NCI-H524 treated with DMSO at 0.1 percent for 48 hours (cell line): ENCODE results near the gene NEK7.

Experiments used
- DNase-seq: peaks from one replicate; lab custom pipeline; 2025; lab: John Stamatoyannopoulos, UW

NEK7 gene

GRCh38 chr1:198255784-198256183 lies 99.0 kb downstream of the NEK7 start:
- no peak for DNase-seq

GRCh38 chr1:198258491-198258890 lies 101.7 kb downstream of the NEK7 start:
- DNase-seq, result no peak

- no peak for DNase-seq
Observed at GRCh38 chr1:198259333-198260074, 102.7 kb downstream of the NEK7 start.

GRCh38 chr1:198261886-198262285 lies 105.1 kb downstream of the NEK7 start:
- no peak for DNase-seq

GRCh38 chr1:198263186-198263585 lies 106.4 kb downstream of the NEK7 start:
- no peak for DNase-seq

- DNase-seq, result no peak
Observed at GRCh38 chr1:198264282-198264681, 107.5 kb downstream of the NEK7 start.

GRCh38 chr1:198265073-198265661 lies 108.4 kb downstream of the NEK7 start:
- DNase-seq, result no peak

- DNase-seq, result no peak
Observed at GRCh38 chr1:198267056-198267455, 110.3 kb downstream of the NEK7 start.

GRCh38 chr1:198267921-198268320 lies 111.1 kb downstream of the NEK7 start:
- DNase-seq, result no peak

- DNase-seq, result no peak
Observed at GRCh38 chr1:198268784-198269645, 112.2 kb downstream of the NEK7 start.

GRCh38 chr1:198269646-198269940 lies 112.8 kb downstream of the NEK7 start:
- no peak for DNase-seq

- no peak for DNase-seq
Observed at GRCh38 chr1:198270273-198270828, 113.6 kb downstream of the NEK7 start.

GRCh38 chr1:198271467-198271866 lies 114.7 kb downstream of the NEK7 start:
- no peak for DNase-seq

- DNase-seq, result no peak
Observed at GRCh38 chr1:198272492-198272891, 115.7 kb downstream of the NEK7 start.

- DNase-seq, result no peak
Observed at GRCh38 chr1:198273748-198274295, 117.0 kb downstream of the NEK7 start.

GRCh38 chr1:198275597-198275996 lies 118.8 kb downstream of the NEK7 start:
- DNase-seq, result no peak

- no peak for DNase-seq
Observed at GRCh38 chr1:198276241-198276640, 119.4 kb downstream of the NEK7 start.

GRCh38 chr1:198278943-198279342 lies 122.1 kb downstream of the NEK7 start:
- peak; percentile 72 for DNase-seq

GRCh38 chr1:198280080-198280479 lies 123.3 kb downstream of the NEK7 start:
- DNase-seq, result no peak

GRCh38 chr1:198281911-198282310 lies 125.1 kb downstream of the NEK7 start:
- DNase-seq, result no peak

GRCh38 chr1:198283222-198283621 lies 126.4 kb downstream of the NEK7 start:
- no peak for DNase-seq

GRCh38 chr1:198287916-198288315 lies 131.1 kb downstream of the NEK7 start:
- DNase-seq, result no peak
